ENCODE results near the gene OTX1.

GRCh38 chr2:63034526-63034925 lies 16.1 kb upstream of the OTX1 start:
- TF ChIP-seq CTCF (IDR thresholded peaks at IDR 0.05) (no peak), POLR2A (IDR thresholded peaks at IDR 0.05) (no peak)
